HUES6 (cell line): ENCODE results near the gene CHST13.

Experiments used
- H3K27ac ChIP-seq: 2 replicates; pipeline ENCODE4 v1.7.0; 2013; ENCODE audit warnings: low read depth, mild to moderate bottlenecking, low read length, inconsistent platforms
- H3K27me3 ChIP-seq: 2 replicates; pipeline ENCODE4 v1.6.1; 2013; ENCODE audit warnings: low read length; ENCODE audit not compliant: control insufficient read depth, insufficient read depth
- H3K36me3 ChIP-seq: 2 replicates; pipeline ENCODE4 v1.6.1; 2013; ENCODE audit warnings: low read length; ENCODE audit not compliant: control insufficient read depth, insufficient read depth
- H3K4me1 ChIP-seq: 2 replicates; pipeline ENCODE4 v1.6.1; 2013; ENCODE audit warnings: low read length; ENCODE audit not compliant: control insufficient read depth, insufficient read depth
- H3K4me3 ChIP-seq: 2 replicates; pipeline ENCODE4 v1.5.1; 2013; ENCODE audit warnings: low read depth, low read length
- H3K9ac ChIP-seq: one replicate; pipeline ENCODE4 v1.6.1; 2013; ENCODE audit warnings: mild to moderate bottlenecking, low read length
- H3K9me3 ChIP-seq: 2 replicates; pipeline ENCODE4 v1.6.1; 2013; ENCODE audit warnings: low read depth, low read length; ENCODE audit not compliant: control insufficient read depth, insufficient read depth

CHST13 gene

GRCh38 chr3:126498461-126498860 lies 25.5 kb upstream of the CHST13 start:
- H3K4me3 ChIP-seq: no peak overlapping the region
- no peaks in the 10 kb centered on the region for H3K36me3 ChIP-seq
- H3K27ac ChIP-seq: no peak overlapping the region
- H3K27me3 ChIP-seq: no peaks in the 10 kb centered on the region
- H3K4me1 ChIP-seq: peaks cover 11% of the 10 kb centered on the region
- no peak overlapping the region for H3K9ac ChIP-seq
- H3K9me3 ChIP-seq: no peaks in the 10 kb centered on the region

GRCh38 chr3:126498929-126499328 lies 25.0 kb upstream of the CHST13 start:
- H3K4me3 ChIP-seq: no peak overlapping the region
- no peak overlapping the region for H3K9ac ChIP-seq
- H3K4me1 ChIP-seq: peaks cover 11% of the 10 kb centered on the region
- no peaks in the 10 kb centered on the region for H3K27me3 ChIP-seq
- no peak overlapping the region for H3K27ac ChIP-seq
- no peaks in the 10 kb centered on the region for H3K36me3 ChIP-seq
- H3K9me3 ChIP-seq: no peaks in the 10 kb centered on the region

GRCh38 chr3:126499401-126499800 lies 24.6 kb upstream of the CHST13 start:
- H3K36me3 ChIP-seq: no peaks in the 10 kb centered on the region
- H3K27ac ChIP-seq: no peak overlapping the region
- H3K27me3 ChIP-seq: no peaks in the 10 kb centered on the region
- no peak overlapping the region for H3K9ac ChIP-seq
- no peak overlapping the region for H3K4me3 ChIP-seq
- H3K4me1 ChIP-seq: peaks cover 11% of the 10 kb centered on the region
- no peaks in the 10 kb centered on the region for H3K9me3 ChIP-seq

DNA sequence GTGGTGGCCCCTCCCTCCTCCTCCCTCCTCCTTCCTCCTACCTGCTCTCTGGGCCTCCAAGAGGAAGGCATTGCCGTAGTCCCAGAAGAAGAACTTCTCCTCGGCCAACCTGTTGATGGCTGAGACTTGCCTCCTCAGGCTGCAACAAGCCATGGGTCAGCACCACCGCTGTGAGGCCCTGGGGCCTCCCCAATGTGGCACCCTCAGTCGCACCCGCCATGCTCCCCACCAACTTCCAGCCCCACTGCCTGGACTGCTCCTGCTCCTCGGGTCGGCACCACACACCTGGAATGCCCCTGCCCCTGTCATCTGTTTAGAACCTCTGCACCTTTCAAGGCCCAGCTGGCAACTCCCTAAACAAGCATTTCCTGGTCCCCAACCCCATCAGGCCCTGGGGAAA lies 23.9 kb upstream of the CHST13 start:
- Histone ChIP-seq H3K36me3 (no peaks in the 10 kb centered on the region), H3K27me3 (no peaks in the 10 kb centered on the region; the same call in 1 of the 2 replicates), H3K9me3 (no peaks in the 10 kb centered on the region), H3K4me3 (no peak overlapping the region), H3K9ac (no peak overlapping the region), H3K4me1 (peaks cover 11% of the 10 kb centered on the region), H3K27ac (no peak overlapping the region)

DNA sequence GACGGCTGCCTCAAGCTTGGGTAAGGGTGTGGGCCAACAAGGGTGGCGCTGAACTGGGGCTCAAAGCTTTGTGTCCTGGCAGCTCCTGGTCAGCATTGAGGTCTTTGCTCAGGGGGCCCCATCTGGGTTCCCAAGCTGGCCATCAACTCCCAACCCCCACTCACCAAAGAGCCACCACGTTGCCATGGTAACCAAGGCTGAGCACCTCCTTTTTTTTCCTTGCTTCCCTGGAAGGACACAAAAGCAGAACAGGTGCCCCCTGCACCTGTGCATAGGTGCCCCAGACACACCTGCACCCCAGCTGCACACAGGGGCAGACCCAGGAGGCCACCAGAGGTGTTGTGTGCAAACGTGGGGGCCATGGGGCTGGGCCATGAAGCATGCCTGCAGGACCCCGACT lies 22.9 kb upstream of the CHST13 start:
- Histone ChIP-seq H3K4me1 (peaks cover 11% of the 10 kb centered on the region), H3K36me3 (no peaks in the 10 kb centered on the region), H3K4me3 (no peak overlapping the region)

GRCh38 chr3:126501736-126502135 lies 22.2 kb upstream of the CHST13 start:
- H3K4me1 ChIP-seq: peaks cover 11% of the 10 kb centered on the region

More for the DNA sequence above, 22.9 kb upstream of the CHST13 start:
- no peaks in the 10 kb centered on the region; the same call in 1 of the 2 replicates for H3K27me3 ChIP-seq
- no peaks in the 10 kb centered on the region for H3K9me3 ChIP-seq
- H3K27ac ChIP-seq: no peak overlapping the region
- no peak overlapping the region for H3K9ac ChIP-seq

DNA sequence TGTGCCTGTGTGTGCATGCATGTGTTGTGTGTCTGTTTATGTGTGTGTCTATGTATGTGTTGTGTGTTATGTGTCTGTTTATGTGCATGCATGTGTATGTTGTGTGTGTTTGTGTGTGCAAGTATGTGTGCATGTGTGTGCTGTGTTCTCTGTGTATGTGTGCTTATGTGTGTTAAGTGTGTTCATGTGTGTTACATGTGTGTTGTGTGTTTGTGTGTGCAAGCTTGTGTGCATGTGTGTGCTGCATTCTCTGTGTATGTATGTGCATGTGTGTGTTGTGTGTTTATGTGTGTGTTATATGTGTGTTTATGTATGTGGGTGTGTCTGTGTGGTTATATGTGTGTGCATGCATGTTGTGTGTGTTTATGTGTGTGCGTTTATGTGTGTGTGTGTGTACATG lies 21.3 kb upstream of the CHST13 start:
- H3K4me1 ChIP-seq: peaks cover 11% of the 10 kb centered on the region
- H3K9me3 ChIP-seq: no peaks in the 10 kb centered on the region
- H3K4me3 ChIP-seq: no peak overlapping the region
- no peaks in the 10 kb centered on the region; the same call in 1 of the 2 replicates for H3K27me3 ChIP-seq
- no peak overlapping the region for H3K9ac ChIP-seq
- no peak overlapping the region for H3K27ac ChIP-seq
- H3K36me3 ChIP-seq: no peaks in the 10 kb centered on the region

More at GRCh38 chr3:126501736-126502135, 22.2 kb upstream of the CHST13 start:
- no peak overlapping the region for H3K4me3 ChIP-seq
- no peaks in the 10 kb centered on the region for H3K9me3 ChIP-seq
- no peak overlapping the region for H3K9ac ChIP-seq
- H3K27ac ChIP-seq: no peak overlapping the region
- H3K27me3 ChIP-seq: no peaks in the 10 kb centered on the region; the same call in 1 of the 2 replicates
- H3K36me3 ChIP-seq: no peaks in the 10 kb centered on the region

DNA sequence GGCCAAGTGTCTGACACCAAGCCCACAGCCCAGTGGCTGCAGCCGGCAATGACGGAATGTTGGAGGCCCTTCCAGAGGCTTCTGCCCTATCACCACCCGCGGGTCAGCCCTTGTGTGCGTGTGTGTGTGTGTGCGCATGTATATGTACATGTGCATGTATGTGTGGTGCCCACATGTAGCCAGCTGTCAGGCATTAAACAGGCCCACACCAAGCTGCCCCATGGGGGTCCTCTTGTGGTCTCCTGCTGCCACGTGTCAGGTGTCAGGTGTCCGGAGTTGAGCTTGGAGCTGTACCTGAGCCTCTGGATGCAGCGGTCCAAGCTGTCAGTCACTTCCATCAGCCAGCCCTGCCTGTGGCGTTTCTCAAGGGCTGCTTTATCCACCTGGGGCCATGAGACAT lies 20.3 kb upstream of the CHST13 start:
- Histone ChIP-seq H3K9ac (no peak overlapping the region), H3K4me1 (peaks cover 8% of the 10 kb centered on the region), H3K27ac (no peak overlapping the region), H3K4me3 (no peak overlapping the region), H3K36me3 (no peaks in the 10 kb centered on the region), H3K27me3 (no peaks in the 10 kb centered on the region; the same call in 1 of the 2 replicates), H3K9me3 (no peaks in the 10 kb centered on the region)

DNA sequence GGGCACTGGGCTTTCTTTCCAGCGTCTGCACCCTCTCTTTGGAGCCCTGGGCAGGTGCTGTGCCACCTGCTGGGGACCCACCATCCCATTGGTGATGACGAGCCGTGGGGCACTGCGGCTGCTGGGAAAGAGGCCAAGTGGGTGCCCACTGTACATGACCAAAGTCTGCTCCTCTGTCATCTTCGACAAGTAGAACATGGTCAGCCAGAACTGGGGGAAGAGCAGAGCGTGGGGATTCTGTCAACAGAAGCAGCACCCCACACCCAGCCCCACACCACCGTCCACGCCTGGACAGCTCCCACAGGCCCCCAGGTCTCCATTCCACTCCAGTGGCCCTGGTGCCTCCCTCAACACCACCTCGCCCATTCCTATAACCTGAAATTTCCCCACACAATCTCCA lies 16.1 kb upstream of the CHST13 start:
- Histone ChIP-seq H3K9me3 (no peaks in the 10 kb centered on the region), H3K9ac (no peak overlapping the region), H3K4me1 (no peaks in the 10 kb centered on the region), H3K27ac (no peak overlapping the region), H3K36me3 (no peaks in the 10 kb centered on the region), H3K4me3 (no peak overlapping the region), H3K27me3 (no peaks in the 10 kb centered on the region; the same call in 1 of the 2 replicates)

GRCh38 chr3:126508564-126508964 lies 15.4 kb upstream of the CHST13 start:
- no peaks in the 10 kb centered on the region; the same call in 1 of the 2 replicates for H3K27me3 ChIP-seq
- no peaks in the 10 kb centered on the region for H3K4me1 ChIP-seq

DNA sequence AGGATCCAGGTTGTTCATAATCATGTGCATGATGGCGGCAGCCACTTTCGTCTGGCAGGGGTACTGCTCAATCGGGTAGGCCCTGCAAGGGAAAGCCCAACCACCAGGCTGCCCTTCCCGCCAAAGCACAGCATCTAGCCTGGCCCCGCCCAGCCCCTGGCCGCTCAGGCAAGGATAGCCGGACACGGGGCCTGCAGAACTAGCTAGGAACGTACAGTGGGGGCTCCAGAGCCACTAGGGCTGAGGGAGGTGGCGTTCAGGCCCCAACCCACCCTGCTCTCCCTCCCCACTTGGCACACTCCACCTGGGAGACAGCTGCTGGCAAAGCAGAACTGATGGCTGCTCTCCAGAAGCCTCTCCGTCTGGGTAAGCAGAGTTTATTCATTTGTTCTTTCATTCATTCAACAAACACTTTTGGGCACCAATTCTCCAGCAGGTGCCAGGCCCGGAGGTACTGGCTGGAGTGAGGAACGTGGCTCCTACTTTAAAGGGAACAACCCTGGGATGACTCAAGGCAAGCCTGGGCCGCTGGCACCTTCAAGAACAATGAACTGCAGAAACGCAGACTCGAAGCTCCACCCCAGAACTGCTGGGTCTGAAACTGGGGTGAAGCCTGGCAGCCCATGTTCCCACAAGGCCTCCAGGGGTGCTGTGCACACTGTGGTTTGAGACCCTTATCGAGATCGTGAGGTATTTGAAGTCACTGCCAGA lies 14.2 kb upstream of the CHST13 start:
- Histone ChIP-seq H3K4me1 (no peaks in the 10 kb centered on the region), H3K4me3 (no peak overlapping the region), H3K27me3 (no peaks in the 10 kb centered on the region; the same call in 1 of the 2 replicates), H3K9ac (no peak overlapping the region), H3K36me3 (no peaks in the 10 kb centered on the region), H3K9me3 (no peaks in the 10 kb centered on the region), H3K27ac (no peak overlapping the region)

More at GRCh38 chr3:126508564-126508964, 15.4 kb upstream of the CHST13 start:
- Histone ChIP-seq H3K27ac (no peak overlapping the region), H3K9ac (no peak overlapping the region), H3K36me3 (no peaks in the 10 kb centered on the region), H3K9me3 (no peaks in the 10 kb centered on the region), H3K4me3 (no peak overlapping the region)
